G401.6 (cell line): ENCODE data around the gene TFEB.

Source experiments
- FAIRE-seq: peaks from 2 replicates; lab custom pipeline; 2012; peaks lifted over from hg19 to GRCh38; lab: Jason Lieb, UNC

Gene TFEB

GRCh38 chr6:41651962-41652657 is 83.3 kb downstream of the TFEB start:
- no peak for FAIRE-seq

GRCh38 chr6:41651246-41651961 is 84.0 kb downstream of the TFEB start:
- no peak for FAIRE-seq

GRCh38 chr6:41650120-41650519 is 85.3 kb downstream of the TFEB start:
- FAIRE-seq, result no peak

GRCh38 chr6:41649596-41649995 is 85.8 kb downstream of the TFEB start:
- no peak for FAIRE-seq

GRCh38 chr6:41648921-41649320 is 86.5 kb downstream of the TFEB start:
- FAIRE-seq, result no peak

GRCh38 chr6:41648070-41648585 is 87.3 kb downstream of the TFEB start:
- FAIRE-seq, result no peak

GRCh38 chr6:41647061-41647511 is 88.3 kb downstream of the TFEB start:
- FAIRE-seq, result no peak

GRCh38 chr6:41646026-41646795 is 89.2 kb downstream of the TFEB start:
- FAIRE-seq, result no peak

- FAIRE-seq, result no peak
Measured at GRCh38 chr6:41645007-41645618, 90.3 kb downstream of the TFEB start.

GRCh38 chr6:41644297-41644879 is 91.0 kb downstream of the TFEB start:
- no peak for FAIRE-seq

- FAIRE-seq, result no peak
Measured at GRCh38 chr6:41643899-41644269, 91.5 kb downstream of the TFEB start.

- FAIRE-seq, result no peak
Measured at GRCh38 chr6:41642960-41643898, 92.2 kb downstream of the TFEB start.

GRCh38 chr6:41642090-41642959 is 93.1 kb downstream of the TFEB start:
- FAIRE-seq, result no peak

GRCh38 chr6:41641352-41641925 is 94.0 kb downstream of the TFEB start:
- no peak for FAIRE-seq

- FAIRE-seq, result no peak
Measured at GRCh38 chr6:41640426-41640825, 95.0 kb downstream of the TFEB start.

GRCh38 chr6:41639809-41640371 is 95.5 kb downstream of the TFEB start:
- FAIRE-seq, result no peak

- FAIRE-seq, result no peak
Measured at GRCh38 chr6:41638935-41639808, 96.2 kb downstream of the TFEB start.
